Muscle of leg (tissue), 11 donors: ENCODE results near the gene ABLIM2. TPM values are rescaled to one million over a fixed set of nuclear protein-coding genes. Genes with fewer than 3 reads are reported as not detected.

ENCODE experiments used
- DNase-seq: peaks from one replicate; pipeline ENCODE4 v3.0.0; 2013
- H3K27ac ChIP-seq: one replicate; pipeline ENCODE4 v1.5.1; 2013; ENCODE audit warnings: mild to moderate bottlenecking, low read length, control low read depth
- H3K27me3 ChIP-seq: one replicate; pipeline ENCODE4 v1.6.1; 2013; ENCODE audit warnings: low read length; ENCODE audit not compliant: control insufficient read depth, insufficient read depth
- H3K36me3 ChIP-seq: one replicate; pipeline ENCODE4 v1.6.1; 2013; ENCODE audit warnings: low read length; ENCODE audit not compliant: control insufficient read depth, insufficient read depth
- H3K4me1 ChIP-seq: one replicate; pipeline ENCODE4 v1.6.1; 2013; ENCODE audit warnings: low read length; ENCODE audit not compliant: control insufficient read depth, insufficient read depth
- H3K4me3 ChIP-seq: one replicate; pipeline ENCODE4 v1.5.1; 2013; ENCODE audit warnings: low read length, control low read depth
- H3K9me3 ChIP-seq: replicated peaks from 2 replicates; pipeline ENCODE4 v1.6.1; 2013; ENCODE audit warnings: low read depth, low read length; ENCODE audit not compliant: control insufficient read depth
- WGBS: methylation state at CpG from one replicate; pipeline ENCODE4 v1.1.5; 2013; ENCODE audit warnings: missing lambda C conversion rate; ENCODE audit not compliant: insufficient coverage; 5-methylcytosine and 5-hydroxymethylcytosine counted together
- polyA plus RNA-seq, 8 donors: library from polyadenylated mRNA; unstranded; fragments of 120-200 nt; gene quantifications; one replicate each; pipeline versions ENCODE4 v1.2.1 to v1.2.3, GENCODE V29; 2013; ENCODE audit warnings: inconsistent platforms in 1 of 8, low replicate concordance in 1 of 8; ENCODE audit not compliant: insufficient read length in 8 of 8, insufficient read depth in 1 of 8
- total RNA-seq: library from RNA; stranded (reverse); fragments of 120-200 nt; gene quantifications from one replicate; pipeline ENCODE4 v1.2.4, GENCODE V29; 2013

Gene ABLIM2
- total and polyA plus RNA-seq, 9 donors, result 3.1 to 10.5 (median 5.7) TPM

- no peak overlapping the region for H3K27ac ChIP-seq
- H3K36me3 ChIP-seq, result no peaks in the 10 kb centered on the region
These were observed 135.6 kb downstream of the ABLIM2 start for GRCh38 chr4:8022767-8023695.

DNA sequence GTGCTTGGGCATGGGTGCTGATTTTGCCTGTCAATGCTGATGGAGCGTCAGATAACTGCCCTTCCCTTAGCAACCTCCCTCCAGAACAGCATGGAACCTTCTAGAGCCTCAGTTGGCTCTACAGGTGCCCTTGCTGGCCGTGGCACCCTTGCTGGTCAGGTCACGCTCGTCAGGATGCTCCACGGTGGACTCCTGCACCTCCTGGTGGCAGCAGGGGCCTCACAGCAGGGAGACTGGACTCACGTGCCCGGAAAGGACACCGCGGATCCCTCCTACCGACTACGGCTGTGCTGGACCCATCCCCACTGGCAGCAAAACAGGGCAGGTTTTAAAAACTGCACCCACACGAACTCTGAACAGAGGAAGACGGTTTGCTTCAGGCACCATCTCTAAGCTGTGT is 136.8 kb downstream of the ABLIM2 start:
- no peak for DNase-seq
- H3K9me3 ChIP-seq, result no peaks in the 10 kb centered on the region
- no peak overlapping the region for H3K4me3 ChIP-seq
- no peaks in the 10 kb centered on the region for H3K36me3 ChIP-seq
- H3K4me1 ChIP-seq, result peaks cover 9% of the 10 kb centered on the region
- WGBS, result 66% methylated on average over 13 of the region's 13 CpGs
- H3K27me3 ChIP-seq, result peaks cover 3% of the 10 kb centered on the region
- no peak overlapping the region for H3K27ac ChIP-seq

More at GRCh38 chr4:8022767-8023695, 135.6 kb downstream of the ABLIM2 start:
- Histone ChIP-seq H3K4me3 (no peak overlapping the region), H3K27me3 (peaks cover 3% of the 10 kb centered on the region), H3K9me3 (no peaks in the 10 kb centered on the region), H3K4me1 (peaks cover 15% of the 10 kb centered on the region)
- no peak for DNase-seq
- WGBS, result 84% methylated on average over 22 of the region's 29 CpGs

DNA sequence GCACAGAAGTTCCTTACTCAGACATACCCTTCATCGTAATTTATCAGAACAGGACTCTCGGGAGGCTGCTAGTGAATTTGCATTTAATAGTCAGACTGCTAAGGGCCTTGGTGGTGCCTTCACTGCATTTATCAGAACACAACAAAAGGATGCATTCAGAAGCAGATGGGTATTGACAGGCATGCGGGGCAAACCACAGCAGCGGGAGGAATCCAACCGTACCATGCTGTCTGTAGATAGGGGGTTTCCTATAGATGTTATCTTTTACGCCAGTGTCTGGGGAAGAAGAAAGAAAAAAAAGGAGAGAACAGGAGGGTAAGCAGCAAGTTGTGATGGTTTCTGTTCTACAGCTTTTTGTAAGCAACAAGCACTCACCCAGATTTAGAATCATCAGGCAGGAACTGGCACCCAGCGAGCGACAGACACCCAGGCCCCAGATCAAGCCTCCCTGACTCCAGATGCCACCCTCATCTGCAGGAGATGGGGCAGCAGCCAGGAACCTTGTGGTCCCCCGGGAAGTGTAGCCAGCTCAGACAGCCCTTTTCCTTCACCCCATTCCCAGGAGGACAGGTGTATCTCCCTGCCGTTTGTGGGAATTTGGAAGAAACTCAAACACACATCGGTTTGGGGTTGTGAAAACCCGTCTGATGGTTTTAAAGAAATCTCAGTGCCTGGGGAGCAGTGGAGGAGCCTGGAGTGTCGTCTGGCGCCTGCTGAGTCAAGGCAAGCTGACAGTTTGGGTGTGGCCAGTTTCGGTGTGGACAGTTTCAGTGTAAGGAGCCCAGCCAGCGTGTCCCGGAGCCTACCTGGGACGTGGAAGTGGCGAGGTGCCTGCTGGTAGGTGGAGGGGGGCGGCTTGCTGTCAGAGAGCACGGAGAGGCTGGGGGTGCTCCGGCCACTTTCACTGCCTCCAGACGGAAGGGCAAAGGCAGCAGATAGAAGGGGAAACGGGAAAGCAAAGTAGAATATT is 138.9 kb downstream of the ABLIM2 start:
- H3K4me1 ChIP-seq, result peaks cover 3% of the 10 kb centered on the region
- 57% methylated on average over 22 of the region's 24 CpGs for WGBS
- H3K9me3 ChIP-seq, result no peaks in the 10 kb centered on the region
- H3K36me3 ChIP-seq, result no peaks in the 10 kb centered on the region
- no peak for DNase-seq
- H3K27me3 ChIP-seq, result peaks cover 5% of the 10 kb centered on the region
- no peak overlapping the region for H3K27ac ChIP-seq
- H3K4me3 ChIP-seq, result no peak overlapping the region

- H3K36me3 ChIP-seq, result no peaks in the 10 kb centered on the region
- no peaks in the 10 kb centered on the region for H3K9me3 ChIP-seq
- H3K4me3 ChIP-seq, result no peak overlapping the region
- DNase-seq, result no peak
- peaks cover 3% of the 10 kb centered on the region for H3K4me1 ChIP-seq
- peaks cover 8% of the 10 kb centered on the region for H3K27me3 ChIP-seq
- H3K27ac ChIP-seq, result no peak overlapping the region
- WGBS, result 68% methylated on average over 11 of the region's 12 CpGs
These were observed 142.1 kb downstream of the ABLIM2 start for GRCh38 chr4:8016527-8016926.

DNA sequence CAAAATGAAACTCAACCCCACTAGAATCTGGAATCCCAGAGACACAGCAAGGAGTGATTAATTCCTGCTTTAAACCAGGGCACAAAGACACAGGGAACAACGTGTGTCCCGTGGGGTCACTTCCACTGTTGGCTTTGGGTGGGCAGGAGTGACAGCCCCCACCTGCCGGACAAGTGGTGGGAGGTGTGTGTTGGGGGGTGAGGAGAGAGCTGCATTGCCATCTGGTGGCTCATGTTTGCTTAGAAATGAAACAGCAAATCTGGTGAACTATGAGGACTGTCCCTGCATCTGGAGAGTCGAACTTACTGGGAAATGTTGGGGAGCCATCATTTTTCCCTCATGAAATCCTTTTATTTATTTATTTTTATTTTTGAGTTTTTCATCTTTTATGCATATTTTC is 143.1 kb downstream of the ABLIM2 start:
- peak; percentile 46 for DNase-seq
- Histone ChIP-seq H3K36me3 (no peaks in the 10 kb centered on the region), H3K4me1 (peaks cover 12% of the 10 kb centered on the region), H3K27ac (no peak overlapping the region), H3K9me3 (no peaks in the 10 kb centered on the region), H3K27me3 (peaks cover 8% of the 10 kb centered on the region), H3K4me3 (no peak overlapping the region)
- 16% methylated on average over 3 of the region's 4 CpGs for WGBS

DNA sequence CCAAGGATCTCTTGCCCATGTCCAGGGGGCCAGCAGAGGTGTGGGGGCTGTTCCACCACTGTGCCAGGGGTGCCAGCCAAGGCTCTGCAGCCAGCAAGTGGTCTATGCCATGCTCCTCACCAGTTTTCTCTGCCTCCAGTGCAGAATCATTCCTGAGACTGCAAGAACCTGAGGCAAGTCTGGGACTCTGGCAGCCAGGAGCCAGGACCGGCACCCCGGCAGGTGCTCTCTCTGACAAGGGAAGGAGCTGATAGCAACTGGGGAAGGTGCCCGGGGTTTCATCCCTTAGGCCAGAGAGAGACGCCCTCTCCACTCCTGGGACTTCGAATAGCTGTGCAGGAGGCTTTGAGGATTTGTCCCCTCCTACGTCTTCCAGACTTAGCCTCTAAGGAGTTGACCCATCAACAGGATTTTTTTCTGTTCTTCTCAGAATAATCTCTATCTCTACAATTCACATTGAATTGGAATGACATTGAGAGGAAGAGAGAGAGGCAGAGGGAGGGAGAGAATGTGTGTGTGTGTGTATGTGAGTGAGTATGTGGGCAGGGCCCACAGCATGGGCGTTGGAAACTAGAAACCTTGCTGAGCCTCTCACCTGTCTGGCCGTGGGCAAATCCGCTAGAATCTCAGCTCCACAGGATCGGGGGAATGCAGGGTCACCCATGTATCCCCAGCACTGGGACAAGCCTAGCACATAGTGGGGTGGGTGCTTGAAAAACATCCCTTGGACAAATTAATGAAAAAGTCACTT is 144.5 kb downstream of the ABLIM2 start:
- peaks cover 22% of the 10 kb centered on the region for H3K4me1 ChIP-seq
- H3K27me3 ChIP-seq, result peaks cover 8% of the 10 kb centered on the region
- no peaks in the 10 kb centered on the region for H3K9me3 ChIP-seq
- H3K4me3 ChIP-seq, result no peak overlapping the region
- no peaks in the 10 kb centered on the region for H3K36me3 ChIP-seq
- no peak overlapping the region for H3K27ac ChIP-seq
- WGBS, result 88% methylated on average over 7 of the region's 10 CpGs
- no peak for DNase-seq

- Histone ChIP-seq H3K4me3 (no peak overlapping the region), H3K36me3 (no peaks in the 10 kb centered on the region), H3K27me3 (peaks cover 10% of the 10 kb centered on the region), H3K9me3 (no peaks in the 10 kb centered on the region), H3K4me1 (peaks cover 22% of the 10 kb centered on the region), H3K27ac (no peak overlapping the region)
- WGBS, result 97% methylated on average over 3 of the region's 3 CpGs
- no peak for DNase-seq
These were observed 146.1 kb downstream of the ABLIM2 start for GRCh38 chr4:8012517-8012916.

GRCh38 chr4:8010618-8011017 is 148.0 kb downstream of the ABLIM2 start:
- peak overlapping the region; percentile 47 for H3K27ac ChIP-seq
- WGBS, result 8% methylated on average over 11 of the region's 12 CpGs

DNA sequence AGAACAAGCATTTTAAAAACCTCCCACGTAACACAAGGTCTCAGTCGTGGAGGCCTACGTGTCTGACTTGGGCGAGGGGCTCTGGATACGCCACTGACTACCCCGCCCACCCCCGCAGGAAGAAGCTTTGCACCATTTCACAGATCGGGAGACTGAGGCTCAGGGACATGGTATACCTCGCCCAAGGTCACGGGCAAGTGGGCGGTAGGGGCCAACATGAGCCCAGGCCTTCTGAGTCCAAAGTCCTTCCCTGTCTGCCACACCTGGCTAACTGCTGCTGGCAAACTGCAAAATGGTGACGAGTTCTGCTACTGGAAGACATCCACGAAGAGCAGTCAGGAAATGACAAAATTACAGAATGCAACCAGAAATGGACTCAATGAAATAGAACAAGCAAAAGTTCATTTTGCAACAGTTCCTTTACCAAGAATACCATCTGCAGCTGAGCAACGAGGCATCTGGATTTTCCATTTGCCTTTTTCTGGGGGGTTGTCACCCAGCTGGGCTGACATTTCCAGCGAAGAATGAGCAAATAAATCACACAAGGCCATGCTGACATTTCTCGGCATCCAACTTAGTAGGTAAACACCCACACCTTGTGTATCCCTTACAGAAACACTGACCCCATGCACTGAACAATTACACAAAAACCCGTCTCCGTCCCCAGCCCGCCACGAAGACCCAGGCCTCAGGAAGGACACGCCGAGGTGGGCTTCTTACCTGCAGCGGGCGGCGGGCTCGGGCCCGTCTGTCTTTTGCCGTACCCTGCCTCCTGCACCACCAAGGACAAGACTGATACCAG is 148.7 kb downstream of the ABLIM2 start:
- H3K27ac ChIP-seq, result no peak overlapping the region
- H3K4me1 ChIP-seq, result peaks cover 22% of the 10 kb centered on the region
- H3K36me3 ChIP-seq, result no peaks in the 10 kb centered on the region
- 70% methylated on average over 27 of the region's 28 CpGs for WGBS
- H3K9me3 ChIP-seq, result no peaks in the 10 kb centered on the region
- no peak overlapping the region for H3K4me3 ChIP-seq
- peak; percentile 64 for DNase-seq
- peaks cover 8% of the 10 kb centered on the region for H3K27me3 ChIP-seq

More at GRCh38 chr4:8010618-8011017, 148.0 kb downstream of the ABLIM2 start:
- Histone ChIP-seq H3K27me3 (peaks cover 10% of the 10 kb centered on the region), H3K36me3 (no peaks in the 10 kb centered on the region), H3K4me3 (no peak overlapping the region), H3K9me3 (no peaks in the 10 kb centered on the region), H3K4me1 (peaks cover 25% of the 10 kb centered on the region)
- peak; percentile 90 for DNase-seq
